ENCODE measurements around the gene NTN4. TPM values are rescaled to one million over a fixed set of nuclear protein-coding genes. Genes with fewer than 3 reads are reported as not detected.

Gene NTN4
- total RNA-seq (ENCODE audit: low replicate concordance) = 21.2 and 23.5 TPM in 2 replicates
- long read RNA-seq, partial matches to known transcripts = 6 of 17 reads
- long read RNA-seq, other reads (novel, unspliced or antisense) = 9 of 17 reads

DNA sequence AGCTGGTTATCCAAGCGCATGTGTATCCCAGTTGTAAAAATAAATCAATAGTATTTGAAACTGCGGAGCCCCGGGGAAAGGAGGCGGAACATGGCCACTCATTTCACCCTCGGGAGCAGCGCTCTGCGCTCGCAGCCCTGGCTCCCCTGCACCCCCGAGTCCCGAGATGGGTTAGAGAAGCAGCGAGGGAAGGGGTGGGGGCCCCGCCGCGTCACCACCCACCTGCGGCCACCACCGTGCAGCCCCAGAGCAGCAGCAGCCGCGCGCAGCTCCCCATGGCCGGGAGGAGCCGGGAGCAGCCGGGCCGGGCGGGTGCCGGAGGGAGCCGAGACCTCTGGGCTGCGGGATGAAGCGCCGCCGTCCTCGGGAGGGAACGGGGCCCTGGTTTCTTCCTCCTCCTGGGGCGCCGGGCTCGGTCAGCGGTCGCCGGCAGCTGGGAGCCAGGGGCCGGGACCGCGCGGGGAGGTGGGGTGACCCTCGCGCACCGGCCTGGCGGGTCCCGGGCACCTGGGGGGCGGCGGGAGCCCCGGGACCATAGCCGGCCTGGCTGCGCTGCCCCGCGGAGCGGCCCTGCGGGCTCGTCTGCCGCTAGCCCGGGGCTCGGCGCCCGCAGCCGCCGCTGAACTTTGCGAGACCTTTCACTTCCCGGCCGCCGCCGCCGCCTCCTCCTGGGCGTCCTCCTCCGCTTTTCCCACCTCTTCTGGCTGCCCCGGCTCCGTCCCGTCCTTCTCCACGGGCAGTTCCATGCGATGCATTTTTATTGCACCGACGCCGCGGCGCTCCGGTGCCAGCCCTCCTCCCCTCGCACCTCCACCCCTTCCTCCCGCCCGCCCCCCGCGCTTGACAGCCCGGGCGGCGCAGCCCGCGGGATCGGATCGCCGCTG is at the start of gene NTN4:
TSS of gene NTN4 (minus strand) at position 732 of the 884 bp plus-strand sequence. CDS start at position 277, 455 bp downstream.
- peaks cover 81% of the 10 kb centered on the region for H3K27me3 Mint-ChIP-seq
- peak within 1 kb of the TSS; percentile 80 for H3K27ac Mint-ChIP-seq
- peak; percentile 70 for DNase-seq (ENCODE audit: extremely low spot score, unreplicated experiment)
- peaks cover 4% of the 10 kb centered on the region for H3K36me3 Mint-ChIP-seq
- no peaks in the 10 kb centered on the region for H3K9me3 Mint-ChIP-seq
- TF ChIP-seq, protein P1, sequence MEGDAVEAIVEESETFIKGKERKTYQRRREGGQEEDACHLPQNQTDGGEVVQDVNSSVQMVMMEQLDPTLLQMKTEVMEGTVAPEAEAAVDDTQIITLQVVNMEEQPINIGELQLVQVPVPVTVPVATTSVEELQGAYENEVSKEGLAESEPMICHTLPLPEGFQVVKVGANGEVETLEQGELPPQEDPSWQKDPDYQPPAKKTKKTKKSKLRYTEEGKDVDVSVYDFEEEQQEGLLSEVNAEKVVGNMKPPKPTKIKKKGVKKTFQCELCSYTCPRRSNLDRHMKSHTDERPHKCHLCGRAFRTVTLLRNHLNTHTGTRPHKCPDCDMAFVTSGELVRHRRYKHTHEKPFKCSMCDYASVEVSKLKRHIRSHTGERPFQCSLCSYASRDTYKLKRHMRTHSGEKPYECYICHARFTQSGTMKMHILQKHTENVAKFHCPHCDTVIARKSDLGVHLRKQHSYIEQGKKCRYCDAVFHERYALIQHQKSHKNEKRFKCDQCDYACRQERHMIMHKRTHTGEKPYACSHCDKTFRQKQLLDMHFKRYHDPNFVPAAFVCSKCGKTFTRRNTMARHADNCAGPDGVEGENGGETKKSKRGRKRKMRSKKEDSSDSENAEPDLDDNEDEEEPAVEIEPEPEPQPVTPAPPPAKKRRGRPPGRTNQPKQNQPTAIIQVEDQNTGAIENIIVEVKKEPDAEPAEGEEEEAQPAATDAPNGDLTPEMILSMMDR (conservative IDR thresholded peaks at IDR 0.05) = no peak
- H3K4me3 Mint-ChIP-seq = peak within 1 kb of the TSS; percentile 89
- H3K4me1 Mint-ChIP-seq (ENCODE audit: unreplicated experiment) = no peaks in the 10 kb centered on the region

DNA sequence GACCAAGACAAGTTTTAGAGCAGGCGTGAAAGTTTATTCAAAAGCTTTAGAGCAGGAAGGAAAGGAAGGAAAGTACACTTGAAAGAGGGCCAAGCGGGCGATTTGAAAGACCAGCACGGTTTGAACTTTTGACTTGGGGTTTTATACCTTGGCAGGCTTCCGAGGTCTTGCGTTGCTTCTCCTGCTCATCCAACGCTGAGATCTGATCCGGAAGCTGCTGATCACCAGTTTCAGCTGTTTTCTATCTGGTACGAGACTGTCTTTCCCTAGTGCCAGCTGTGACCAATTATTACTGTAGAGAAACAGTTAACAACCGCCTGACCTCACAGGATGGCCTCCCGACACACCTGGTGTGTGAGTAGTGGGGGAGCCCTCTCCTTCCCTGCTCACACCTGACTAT is 47.6 kb upstream of the NTN4 start:
- H3K27ac Mint-ChIP-seq = no peak overlapping the region
- H3K4me1 Mint-ChIP-seq (ENCODE audit: unreplicated experiment) = peaks cover 14% of the 10 kb centered on the region
- TF ChIP-seq, protein P1 (conservative IDR thresholded peaks at IDR 0.05) = no peak
- DNase-seq (ENCODE audit: extremely low spot score, unreplicated experiment) = no peak
- H3K4me3 Mint-ChIP-seq = no peak overlapping the region
- no peaks in the 10 kb centered on the region for H3K9me3 Mint-ChIP-seq
- peaks cover 13% of the 10 kb centered on the region for H3K27me3 Mint-ChIP-seq
- no peaks in the 10 kb centered on the region for H3K36me3 Mint-ChIP-seq

DNA sequence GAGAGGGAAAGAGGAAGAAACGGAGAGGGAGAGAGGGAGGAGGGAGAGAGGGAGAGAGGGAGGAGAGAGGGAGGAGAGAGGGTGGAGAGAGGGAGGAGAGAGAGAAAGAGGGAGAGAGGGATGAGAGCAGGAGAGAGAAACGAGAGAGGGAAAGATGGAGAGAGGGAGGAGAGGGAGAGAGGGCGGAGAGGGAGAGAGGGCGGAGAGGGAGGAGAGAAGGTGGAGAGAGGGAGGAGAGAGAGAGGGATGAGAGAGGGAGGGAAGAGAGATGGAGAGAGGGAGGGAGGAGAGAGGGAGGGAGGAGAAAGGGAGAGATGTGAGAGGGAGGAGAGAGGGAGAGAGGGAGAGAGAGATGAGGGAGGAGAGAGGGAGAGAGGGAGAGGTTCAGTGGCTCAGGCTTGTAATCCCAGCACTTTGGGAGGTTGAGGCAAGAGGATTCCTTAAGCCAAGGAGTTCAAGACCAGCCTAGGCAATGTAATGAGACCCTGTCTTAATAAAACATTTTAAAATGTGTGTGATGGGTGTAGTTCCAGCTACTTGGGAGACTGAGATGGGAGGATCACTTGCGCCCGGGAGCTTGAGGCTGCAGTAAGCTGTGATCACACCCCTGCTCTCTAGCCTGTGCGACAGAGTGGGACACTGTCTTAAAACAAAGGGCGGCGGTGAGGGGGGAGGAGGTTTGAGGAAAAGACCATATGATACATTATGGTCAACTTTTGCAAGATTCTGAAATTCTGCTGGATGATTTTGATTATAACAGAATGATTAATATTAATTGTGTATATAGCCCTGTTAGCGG is 46.9 kb upstream of the NTN4 start:
- no peak for DNase-seq (ENCODE audit: extremely low spot score, unreplicated experiment)
- Mint-ChIP-seq H3K27ac (no peak overlapping the region), H3K4me1 (ENCODE audit: unreplicated experiment) (peaks cover 14% of the 10 kb centered on the region), H3K36me3 (no peaks in the 10 kb centered on the region), H3K4me3 (no peak overlapping the region), H3K27me3 (peaks cover 13% of the 10 kb centered on the region), H3K9me3 (no peaks in the 10 kb centered on the region)
- TF ChIP-seq, protein P1 (conservative IDR thresholded peaks at IDR 0.05) = no peak

DNA sequence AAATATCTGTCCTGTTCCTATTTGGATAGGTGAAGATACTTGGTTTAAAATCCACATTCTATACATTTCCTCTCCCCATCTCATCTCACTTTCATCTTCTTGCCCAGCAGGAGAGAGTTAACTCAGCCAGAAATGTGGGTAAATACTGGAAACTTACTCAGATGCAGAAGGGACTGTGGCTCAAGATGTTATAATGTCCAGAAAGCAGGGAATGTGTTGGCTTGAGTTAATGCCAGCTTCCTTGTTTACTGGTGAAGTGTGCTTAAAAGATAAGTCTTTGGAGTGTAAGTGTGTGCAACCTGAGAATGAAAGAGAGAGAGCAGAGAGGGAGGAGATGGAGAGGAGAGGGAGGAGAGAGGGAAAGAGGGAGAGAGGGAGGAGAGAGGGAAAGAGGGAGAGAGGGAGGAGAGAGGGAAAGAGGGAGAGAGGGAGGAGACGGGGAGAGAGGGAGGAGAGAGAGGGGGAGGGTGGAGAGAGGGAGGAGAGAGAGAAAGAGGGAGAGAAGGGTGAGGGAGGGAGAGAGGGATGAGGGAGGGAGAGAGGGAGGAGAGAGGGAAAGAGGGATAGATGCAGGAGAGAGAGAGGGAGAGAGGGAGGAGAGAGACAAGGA is 46.2 kb upstream of the NTN4 start:
- H3K36me3 Mint-ChIP-seq = no peaks in the 10 kb centered on the region
- peaks cover 14% of the 10 kb centered on the region for H3K4me1 Mint-ChIP-seq (ENCODE audit: unreplicated experiment)
- no peaks in the 10 kb centered on the region for H3K9me3 Mint-ChIP-seq
- H3K27ac Mint-ChIP-seq = no peak overlapping the region
- TF ChIP-seq, protein P1 (conservative IDR thresholded peaks at IDR 0.05) = no peak
- H3K27me3 Mint-ChIP-seq = peaks cover 13% of the 10 kb centered on the region
- H3K4me3 Mint-ChIP-seq = no peak overlapping the region
- DNase-seq (ENCODE audit: extremely low spot score, unreplicated experiment) = no peak

DNA sequence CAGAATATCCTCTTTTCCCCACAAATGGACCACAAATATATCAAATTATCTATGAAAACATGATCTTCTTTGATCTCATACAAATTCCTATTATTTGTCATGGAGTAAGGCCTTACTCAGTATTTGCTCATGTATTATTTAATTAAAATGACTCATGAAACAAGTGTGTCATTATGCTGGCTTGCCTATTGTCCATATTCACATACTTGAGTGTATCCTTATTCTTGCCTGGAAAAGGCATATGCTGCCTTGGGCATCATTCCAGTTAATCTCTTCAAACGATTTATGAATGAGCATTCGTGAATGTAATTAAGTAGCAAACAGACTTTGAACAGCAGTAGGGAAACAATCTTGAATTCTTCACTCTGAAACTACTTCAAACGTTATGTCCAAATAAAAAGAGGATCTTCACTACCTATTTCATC is 45.6 kb upstream of the NTN4 start:
- Mint-ChIP-seq H3K27ac (no peak overlapping the region), H3K27me3 (peaks cover 13% of the 10 kb centered on the region)

More for the DNA sequence above, 45.6 kb upstream of the NTN4 start:
- peaks cover 14% of the 10 kb centered on the region for H3K4me1 Mint-ChIP-seq (ENCODE audit: unreplicated experiment)
- no peak for DNase-seq (ENCODE audit: extremely low spot score, unreplicated experiment)
- no peak overlapping the region for H3K4me3 Mint-ChIP-seq
- H3K9me3 Mint-ChIP-seq = no peaks in the 10 kb centered on the region
- H3K36me3 Mint-ChIP-seq = no peaks in the 10 kb centered on the region
- TF ChIP-seq, protein P1 (conservative IDR thresholded peaks at IDR 0.05) = no peak
